ENCODE results near the gene SH3PXD2B. TPM values are rescaled to one million over a fixed set of nuclear protein-coding genes. Genes with fewer than 3 reads are reported as not detected.

Gene SH3PXD2B
- total and polyA plus RNA-seq, 10 of the 15 experiments (the other 5 are each of a cell fraction or from before 2014, with no cell fraction given) = 0.05 to 1.6 (median 0.57) TPM

DNA sequence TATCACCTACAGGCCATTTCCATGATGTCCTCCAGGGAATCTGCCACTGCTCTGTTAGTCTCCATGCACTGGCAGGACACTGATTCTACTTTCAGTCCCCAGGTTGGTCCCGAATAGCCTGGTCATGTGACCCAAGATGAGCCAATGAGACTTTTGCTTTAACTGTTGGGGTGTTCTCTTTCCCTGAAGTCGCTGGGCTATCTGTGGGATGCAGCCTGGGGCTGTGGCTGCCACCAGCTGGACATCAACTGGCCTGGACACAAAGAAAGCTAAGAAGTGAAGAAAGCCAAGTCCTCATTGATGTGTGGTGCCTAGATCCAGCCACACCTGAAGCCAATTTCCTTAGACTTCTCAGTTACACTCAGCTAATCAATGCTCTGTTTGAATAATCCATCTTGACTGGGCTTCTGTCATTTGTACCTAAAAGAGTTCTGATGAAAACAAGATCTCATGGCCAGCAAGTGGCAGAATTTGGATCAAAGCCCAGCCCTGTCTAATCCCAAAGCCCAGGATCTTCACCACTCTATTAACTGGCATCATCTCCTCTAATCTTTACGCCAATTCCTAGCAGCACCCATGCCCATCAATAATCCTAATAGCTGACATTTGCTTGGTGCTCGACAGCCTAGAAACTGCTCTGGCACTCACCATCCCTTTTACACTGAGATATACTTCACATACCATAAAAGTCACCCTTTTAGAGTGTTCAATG lies 37.0 kb downstream of the SH3PXD2B start:
- no peak overlapping the region for H2AFZ ChIP-seq (ENCODE audit: control insufficient read depth, low read depth, low read length)
- ATAC-seq (no peak), DNase-seq (ENCODE audit: low read depth, low spot score) (no peak), FAIRE-seq (no peak)
- ChIA-PET SMC1A (ENCODE audit: uncharacterized antibody, unreplicated experiment) (no interaction called here), POLR2A (no interaction called here), CTCF (no interaction called here), RAD21 (ENCODE audit: unreplicated experiment) (no interaction called here)
- H3K4me3 ChIP-seq = no peak overlapping the region
- no peak overlapping the region for H3K9ac ChIP-seq (ENCODE audit: control insufficient read depth, insufficient read depth, low read length)
- BruUV-seq (replicated peaks) = no TSS peak
- no peaks in the 10 kb centered on the region for H3K79me2 ChIP-seq (ENCODE audit: control insufficient read depth, insufficient read depth, low read length)
- H3K4me1 ChIP-seq (ENCODE audit: control insufficient read depth, insufficient read depth, low read length) = peaks cover 7% of the 10 kb centered on the region
- in situ Hi-C loops (cut with MboI) (no loop called here), intact Hi-C loops (cut with micrococcal nuclease; ENCODE audit: unreplicated experiment) (no loop called here)
- H3K27ac ChIP-seq (ENCODE audit: control insufficient read depth, insufficient read depth) = no peak overlapping the region
- H4K20me1 ChIP-seq (ENCODE audit: control insufficient read depth, insufficient read depth) = no peaks in the 10 kb centered on the region
- no peaks in the 10 kb centered on the region for H3K9me3 ChIP-seq (replicated peaks; ENCODE audit: control insufficient read depth, insufficient read depth, low read length)
- H3K4me2 ChIP-seq (ENCODE audit: control insufficient read depth, insufficient read depth) = no peak overlapping the region
- 22% methylated on average over 4 of the region's 4 CpGs for WGBS (ENCODE audit: insufficient coverage, insufficient replicate concordance, low lambda C conversion rate, missing lambda C conversion rate)
- H3K27me3 ChIP-seq (replicated peaks in 1 of 2; ENCODE audit: control insufficient read depth in 2 of 2, insufficient read depth in 2 of 2, low read length in 1 of 2) = no peaks in the 10 kb centered on the region
- TF ChIP-seq, protein P1, sequence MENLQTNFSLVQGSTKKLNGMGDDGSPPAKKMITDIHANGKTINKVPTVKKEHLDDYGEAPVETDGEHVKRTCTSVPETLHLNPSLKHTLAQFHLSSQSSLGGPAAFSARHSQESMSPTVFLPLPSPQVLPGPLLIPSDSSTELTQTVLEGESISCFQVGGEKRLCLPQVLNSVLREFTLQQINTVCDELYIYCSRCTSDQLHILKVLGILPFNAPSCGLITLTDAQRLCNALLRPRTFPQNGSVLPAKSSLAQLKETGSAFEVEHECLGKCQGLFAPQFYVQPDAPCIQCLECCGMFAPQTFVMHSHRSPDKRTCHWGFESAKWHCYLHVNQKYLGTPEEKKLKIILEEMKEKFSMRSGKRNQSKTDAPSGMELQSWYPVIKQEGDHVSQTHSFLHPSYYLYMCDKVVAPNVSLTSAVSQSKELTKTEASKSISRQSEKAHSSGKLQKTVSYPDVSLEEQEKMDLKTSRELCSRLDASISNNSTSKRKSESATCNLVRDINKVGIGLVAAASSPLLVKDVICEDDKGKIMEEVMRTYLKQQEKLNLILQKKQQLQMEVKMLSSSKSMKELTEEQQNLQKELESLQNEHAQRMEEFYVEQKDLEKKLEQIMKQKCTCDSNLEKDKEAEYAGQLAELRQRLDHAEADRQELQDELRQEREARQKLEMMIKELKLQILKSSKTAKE (IDR thresholded peaks at IDR 0.05; ENCODE audit: low read depth, poor library complexity, severe bottlenecking) = no peak
- TF ChIP-seq USF1 (IDR thresholded peaks at IDR 0.05; ENCODE audit: borderline replicate concordance, extremely low read length, insufficient read depth, low read depth, low read length) = peak; percentile 6
- no peaks in the 10 kb centered on the region for H3K36me3 ChIP-seq (ENCODE audit: control insufficient read depth in 2 of 2, insufficient read depth in 2 of 2, low read length in 1 of 2)

Measured in GM12878 (cell line).